A673 (cell line): Measurements from ENCODE around the gene WIF1.

Source experiments
- EZH2 ChIP-seq: fragments of 200-600 bp; sonication (generic); IDR thresholded peaks from 2 replicates; pipeline ENCODE4 v1.6.1; 2017; ENCODE audit warnings: borderline replicate concordance, low read depth, mild to moderate bottlenecking, mixed read lengths, antibody characterized with exemption, low read length; ENCODE audit not compliant: poor library complexity, severe bottlenecking
- TF ChIP-seq, protein P1 (sequence below): fragments of 300-800, 200-600 bp; sonication (generic); conservative IDR thresholded peaks from 2 replicates; pipeline ENCODE4 v1.5.1; 2017; ENCODE audit warnings: low read depth, mild to moderate bottlenecking, antibody characterized with exemption, low read length, moderate library complexity, mixed read lengths

DNA sequence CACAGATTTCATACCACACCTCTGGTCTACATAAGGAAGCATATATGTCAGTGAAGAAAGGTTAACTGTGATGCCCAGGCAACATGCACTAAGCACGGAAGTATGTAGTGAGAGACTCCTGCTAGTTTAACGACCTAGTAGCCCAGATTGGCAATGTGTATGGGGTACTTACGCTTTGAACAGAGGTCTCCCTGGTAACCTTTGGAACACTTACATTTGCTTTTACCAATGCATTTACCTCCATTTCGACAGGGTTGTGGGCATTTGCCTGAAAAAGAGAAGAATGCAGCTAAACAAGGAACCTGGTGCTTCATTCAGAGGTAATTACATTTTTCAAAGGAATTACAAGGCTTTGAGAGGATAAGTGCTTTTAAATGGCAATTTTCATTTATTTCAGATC lies 65.2 kb downstream of the WIF1 start:
- TF ChIP-seq, protein P1, sequence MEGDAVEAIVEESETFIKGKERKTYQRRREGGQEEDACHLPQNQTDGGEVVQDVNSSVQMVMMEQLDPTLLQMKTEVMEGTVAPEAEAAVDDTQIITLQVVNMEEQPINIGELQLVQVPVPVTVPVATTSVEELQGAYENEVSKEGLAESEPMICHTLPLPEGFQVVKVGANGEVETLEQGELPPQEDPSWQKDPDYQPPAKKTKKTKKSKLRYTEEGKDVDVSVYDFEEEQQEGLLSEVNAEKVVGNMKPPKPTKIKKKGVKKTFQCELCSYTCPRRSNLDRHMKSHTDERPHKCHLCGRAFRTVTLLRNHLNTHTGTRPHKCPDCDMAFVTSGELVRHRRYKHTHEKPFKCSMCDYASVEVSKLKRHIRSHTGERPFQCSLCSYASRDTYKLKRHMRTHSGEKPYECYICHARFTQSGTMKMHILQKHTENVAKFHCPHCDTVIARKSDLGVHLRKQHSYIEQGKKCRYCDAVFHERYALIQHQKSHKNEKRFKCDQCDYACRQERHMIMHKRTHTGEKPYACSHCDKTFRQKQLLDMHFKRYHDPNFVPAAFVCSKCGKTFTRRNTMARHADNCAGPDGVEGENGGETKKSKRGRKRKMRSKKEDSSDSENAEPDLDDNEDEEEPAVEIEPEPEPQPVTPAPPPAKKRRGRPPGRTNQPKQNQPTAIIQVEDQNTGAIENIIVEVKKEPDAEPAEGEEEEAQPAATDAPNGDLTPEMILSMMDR = no peak
- no peak for TF ChIP-seq EZH2
